ENCODE results near the gene THSD7B.

DNA sequence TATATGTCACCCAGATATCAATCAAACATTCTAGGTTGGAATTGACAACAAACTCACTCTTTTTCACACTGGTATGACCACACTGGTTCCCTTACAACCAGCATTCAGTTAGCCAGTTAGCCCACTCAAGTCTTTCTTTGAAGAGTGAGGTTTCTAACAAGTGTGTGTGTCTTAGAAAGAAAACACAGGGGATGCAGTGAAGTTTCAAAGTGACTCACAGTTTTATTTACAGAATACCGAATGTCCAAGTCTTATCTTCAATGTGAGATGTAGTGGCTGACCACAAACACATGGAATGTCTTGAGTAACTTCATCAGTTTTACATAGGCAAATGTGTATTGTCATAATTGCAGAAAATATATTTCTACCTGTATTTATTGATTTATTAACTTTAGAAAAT lies 924.2 kb downstream of the THSD7B start:
- TF ChIP-seq POLR2AphosphoS5 (IDR thresholded peaks at IDR 0.05): no peak
- TF ChIP-seq, protein P1, sequence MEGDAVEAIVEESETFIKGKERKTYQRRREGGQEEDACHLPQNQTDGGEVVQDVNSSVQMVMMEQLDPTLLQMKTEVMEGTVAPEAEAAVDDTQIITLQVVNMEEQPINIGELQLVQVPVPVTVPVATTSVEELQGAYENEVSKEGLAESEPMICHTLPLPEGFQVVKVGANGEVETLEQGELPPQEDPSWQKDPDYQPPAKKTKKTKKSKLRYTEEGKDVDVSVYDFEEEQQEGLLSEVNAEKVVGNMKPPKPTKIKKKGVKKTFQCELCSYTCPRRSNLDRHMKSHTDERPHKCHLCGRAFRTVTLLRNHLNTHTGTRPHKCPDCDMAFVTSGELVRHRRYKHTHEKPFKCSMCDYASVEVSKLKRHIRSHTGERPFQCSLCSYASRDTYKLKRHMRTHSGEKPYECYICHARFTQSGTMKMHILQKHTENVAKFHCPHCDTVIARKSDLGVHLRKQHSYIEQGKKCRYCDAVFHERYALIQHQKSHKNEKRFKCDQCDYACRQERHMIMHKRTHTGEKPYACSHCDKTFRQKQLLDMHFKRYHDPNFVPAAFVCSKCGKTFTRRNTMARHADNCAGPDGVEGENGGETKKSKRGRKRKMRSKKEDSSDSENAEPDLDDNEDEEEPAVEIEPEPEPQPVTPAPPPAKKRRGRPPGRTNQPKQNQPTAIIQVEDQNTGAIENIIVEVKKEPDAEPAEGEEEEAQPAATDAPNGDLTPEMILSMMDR (IDR thresholded peaks at IDR 0.05): no peak
